ENCODE measurements around the gene OR2AP1.

GRCh38 chr12:55614764-55615163 is 42.5 kb downstream of the OR2AP1 start:
- TF ChIP-seq, protein P1, sequence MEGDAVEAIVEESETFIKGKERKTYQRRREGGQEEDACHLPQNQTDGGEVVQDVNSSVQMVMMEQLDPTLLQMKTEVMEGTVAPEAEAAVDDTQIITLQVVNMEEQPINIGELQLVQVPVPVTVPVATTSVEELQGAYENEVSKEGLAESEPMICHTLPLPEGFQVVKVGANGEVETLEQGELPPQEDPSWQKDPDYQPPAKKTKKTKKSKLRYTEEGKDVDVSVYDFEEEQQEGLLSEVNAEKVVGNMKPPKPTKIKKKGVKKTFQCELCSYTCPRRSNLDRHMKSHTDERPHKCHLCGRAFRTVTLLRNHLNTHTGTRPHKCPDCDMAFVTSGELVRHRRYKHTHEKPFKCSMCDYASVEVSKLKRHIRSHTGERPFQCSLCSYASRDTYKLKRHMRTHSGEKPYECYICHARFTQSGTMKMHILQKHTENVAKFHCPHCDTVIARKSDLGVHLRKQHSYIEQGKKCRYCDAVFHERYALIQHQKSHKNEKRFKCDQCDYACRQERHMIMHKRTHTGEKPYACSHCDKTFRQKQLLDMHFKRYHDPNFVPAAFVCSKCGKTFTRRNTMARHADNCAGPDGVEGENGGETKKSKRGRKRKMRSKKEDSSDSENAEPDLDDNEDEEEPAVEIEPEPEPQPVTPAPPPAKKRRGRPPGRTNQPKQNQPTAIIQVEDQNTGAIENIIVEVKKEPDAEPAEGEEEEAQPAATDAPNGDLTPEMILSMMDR (conservative IDR thresholded peaks at IDR 0.05 in 1 of 2, IDR thresholded peaks at IDR 0.05 in 1 of 2; ENCODE audit: low read depth in 1 of 2, low read length in 2 of 2): no peak
- no peak for TF ChIP-seq EZH2 (IDR thresholded peaks at IDR 0.05; ENCODE audit: low read length, missing control alignments)
